Muscle of leg (tissue), 11 donors: ENCODE measurements around the gene DDX43. TPM values are rescaled to one million over a fixed set of nuclear protein-coding genes. Genes with fewer than 3 reads are reported as not detected.
"Not testable (repeated sequence)": the region's sequence is repeated elsewhere in the genome, so short reads cannot be mapped to it uniquely, and the experiment has no call there.

Experiments used
- DNase-seq: peaks from one replicate; pipeline ENCODE4 v3.0.0; 2013
- H3K27ac ChIP-seq: one replicate; pipeline ENCODE4 v1.5.1; 2013; ENCODE audit warnings: mild to moderate bottlenecking, low read length, control low read depth
- H3K27me3 ChIP-seq: one replicate; pipeline ENCODE4 v1.6.1; 2013; ENCODE audit warnings: low read length; ENCODE audit not compliant: control insufficient read depth, insufficient read depth
- H3K36me3 ChIP-seq: one replicate; pipeline ENCODE4 v1.6.1; 2013; ENCODE audit warnings: low read length; ENCODE audit not compliant: control insufficient read depth, insufficient read depth
- H3K4me1 ChIP-seq: one replicate; pipeline ENCODE4 v1.6.1; 2013; ENCODE audit warnings: low read length; ENCODE audit not compliant: control insufficient read depth, insufficient read depth
- H3K4me3 ChIP-seq: one replicate; pipeline ENCODE4 v1.5.1; 2013; ENCODE audit warnings: low read length, control low read depth
- H3K9me3 ChIP-seq: replicated peaks from 2 replicates; pipeline ENCODE4 v1.6.1; 2013; ENCODE audit warnings: low read depth, low read length; ENCODE audit not compliant: control insufficient read depth
- WGBS: methylation state at CpG from one replicate; pipeline ENCODE4 v1.1.5; 2013; ENCODE audit warnings: missing lambda C conversion rate; ENCODE audit not compliant: insufficient coverage; 5-methylcytosine and 5-hydroxymethylcytosine counted together
- polyA plus RNA-seq, 8 donors: library from polyadenylated mRNA; unstranded; fragments of 120-200 nt; gene quantifications; one replicate each; pipeline versions ENCODE4 v1.2.1 to v1.2.3, GENCODE V29; 2013; ENCODE audit warnings: inconsistent platforms in 1 of 8, low replicate concordance in 1 of 8; ENCODE audit not compliant: insufficient read length in 8 of 8, insufficient read depth in 1 of 8
- total RNA-seq: library from RNA; stranded (reverse); fragments of 120-200 nt; gene quantifications from one replicate; pipeline ENCODE4 v1.2.4, GENCODE V29; 2013

The DDX43 gene
- total and polyA plus RNA-seq, 9 donors: 0.23 to 0.81 (median 0.43) TPM

- Histone ChIP-seq H3K9me3 (no peaks in the 10 kb centered on the region), H3K27ac (no peak overlapping the region), H3K4me3 (peak overlapping the region; percentile 51), H3K4me1 (no peaks in the 10 kb centered on the region), H3K36me3 (no peaks in the 10 kb centered on the region), H3K27me3 (peaks cover 10% of the 10 kb centered on the region)
- 56% methylated on average over 2 of the region's 4 CpGs for WGBS
- no peak for DNase-seq
These were observed 6.2 kb upstream of the DDX43 start for GRCh38 chr6:73388433-73388799.

DNA sequence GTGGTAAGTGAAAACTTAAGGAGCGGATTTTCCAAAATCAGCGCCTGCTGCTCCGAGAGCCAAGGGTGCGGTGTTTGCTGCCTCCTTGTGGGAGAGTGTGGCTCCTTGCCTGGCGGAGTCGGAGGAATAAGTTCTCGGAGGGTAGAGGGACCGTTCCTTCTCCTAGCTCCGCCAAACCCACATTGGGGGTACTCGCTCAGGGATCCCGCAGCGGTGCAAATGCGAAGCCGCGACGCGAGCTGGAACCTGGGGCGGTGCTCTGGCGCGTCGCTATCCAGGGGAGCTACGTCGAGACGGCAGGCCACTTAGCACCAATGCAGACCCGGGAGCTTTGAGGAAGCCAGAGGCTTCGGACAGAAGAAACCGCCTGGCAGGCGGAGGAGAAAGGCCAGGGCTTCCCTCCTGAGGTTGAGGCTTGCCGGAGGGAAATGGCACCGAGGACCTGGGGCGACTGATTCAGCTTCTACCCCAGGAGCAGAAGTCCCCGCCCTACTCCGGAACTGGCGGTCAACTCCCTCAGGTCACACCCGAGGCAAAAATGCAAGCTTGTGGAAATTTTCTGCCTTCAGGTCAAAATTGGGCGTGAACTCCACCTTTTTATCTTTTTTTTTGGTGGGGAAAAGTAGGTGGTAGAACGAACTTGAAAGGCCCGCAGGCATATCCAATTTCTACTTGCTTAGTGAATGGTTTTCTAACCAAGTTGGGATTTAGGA is 5.7 kb upstream of the DDX43 start:
- Histone ChIP-seq H3K36me3 (no peaks in the 10 kb centered on the region), H3K27ac (no peak overlapping the region), H3K27me3 (peaks cover 10% of the 10 kb centered on the region), H3K9me3 (no peaks in the 10 kb centered on the region), H3K4me3 (peak overlapping the region; percentile 51), H3K4me1 (no peaks in the 10 kb centered on the region)
- DNase-seq: peak; percentile 51
- under 1% methylated on average over 28 of the region's 38 CpGs for WGBS

GRCh38 chr6:73389854-73390253 is 4.8 kb upstream of the DDX43 start:
- Histone ChIP-seq H3K4me3 (no peak overlapping the region), H3K9me3 (no peaks in the 10 kb centered on the region), H3K36me3 (no peaks in the 10 kb centered on the region), H3K27ac (no peak overlapping the region), H3K4me1 (no peaks in the 10 kb centered on the region), H3K27me3 (peaks cover 10% of the 10 kb centered on the region)
- 91% methylated on average over 4 of the region's 10 CpGs for WGBS
- DNase-seq: no peak

DNA sequence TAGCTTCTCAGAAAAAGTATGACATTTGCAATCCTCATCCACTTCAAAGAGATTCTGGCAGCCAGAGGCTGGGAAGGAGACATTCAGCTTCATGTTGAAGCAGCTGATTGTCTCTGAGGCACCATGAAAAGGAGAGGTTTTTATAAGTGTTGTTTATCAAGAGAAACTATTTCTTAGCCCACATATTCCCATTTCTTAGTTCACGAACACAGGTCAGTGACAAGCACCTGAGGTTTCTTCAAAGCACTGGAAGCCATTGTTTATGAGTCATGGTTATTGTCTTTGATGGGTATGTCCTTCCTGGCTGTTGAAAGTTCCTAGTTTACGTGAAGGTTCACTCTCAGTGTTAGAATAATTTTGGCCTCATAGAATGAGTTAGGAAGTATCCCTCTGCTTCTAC is 3.0 kb upstream of the DDX43 start:
- Histone ChIP-seq H3K27me3 (peaks cover 10% of the 10 kb centered on the region), H3K4me3 (no peak overlapping the region), H3K36me3 (no peaks in the 10 kb centered on the region), H3K4me1 (no peaks in the 10 kb centered on the region), H3K27ac (no peak overlapping the region), H3K9me3 (no peaks in the 10 kb centered on the region)
- WGBS: no CpG with 5 or more reads among the region's 2 CpGs
- no peak for DNase-seq

GRCh38 chr6:73392188-73392587 is 2.4 kb upstream of the DDX43 start:
- not testable (repeated sequence) for H3K9me3 ChIP-seq, H3K4me3 ChIP-seq, DNase-seq, H3K36me3 ChIP-seq, H3K4me1 ChIP-seq, H3K27ac ChIP-seq
- peaks cover 10% of the 10 kb centered on the region for H3K27me3 ChIP-seq
- WGBS: 40% methylated on average over 1 of the region's 4 CpGs

DNA sequence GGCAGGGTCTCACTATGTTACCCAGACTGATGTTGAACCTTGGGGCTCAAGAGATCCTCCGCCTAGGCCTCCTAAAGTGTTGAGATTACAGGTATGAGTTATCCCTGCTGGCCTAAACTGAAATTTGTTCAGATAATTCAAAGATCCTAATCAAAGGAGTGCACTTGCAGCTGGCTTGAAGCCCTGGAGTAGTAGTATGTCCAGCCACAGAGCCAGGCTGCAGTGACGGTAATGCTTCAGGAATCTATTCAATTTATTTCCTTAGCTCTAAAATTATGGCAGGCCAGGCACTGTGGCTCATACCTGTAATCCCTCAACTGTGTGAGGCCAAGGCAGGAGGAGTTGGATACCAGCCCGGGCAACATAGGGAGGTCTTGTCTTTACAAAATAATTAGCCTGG is 1.4 kb upstream of the DDX43 start:
- no peak overlapping the region for H3K4me3 ChIP-seq
- H3K36me3 ChIP-seq: no peaks in the 10 kb centered on the region
- no peaks in the 10 kb centered on the region for H3K4me1 ChIP-seq
- 87% methylated on average over 3 of the region's 3 CpGs for WGBS
- DNase-seq: no peak
- H3K27me3 ChIP-seq: peaks cover 6% of the 10 kb centered on the region
- no peaks in the 10 kb centered on the region for H3K9me3 ChIP-seq
- H3K27ac ChIP-seq: no peak overlapping the region

- no CpG with 5 or more reads among the region's 10 CpGs for WGBS
- H3K27ac ChIP-seq: no peak overlapping the region
- no peaks in the 10 kb centered on the region for H3K4me1 ChIP-seq
- no peaks in the 10 kb centered on the region for H3K36me3 ChIP-seq
- no peak for DNase-seq
- no peaks in the 10 kb centered on the region for H3K9me3 ChIP-seq
- H3K4me3 ChIP-seq: no peak overlapping the region
- no peaks in the 10 kb centered on the region for H3K27me3 ChIP-seq
These were observed 1.2 kb downstream of the DDX43 start for GRCh38 chr6:73395875-73396274.

DNA sequence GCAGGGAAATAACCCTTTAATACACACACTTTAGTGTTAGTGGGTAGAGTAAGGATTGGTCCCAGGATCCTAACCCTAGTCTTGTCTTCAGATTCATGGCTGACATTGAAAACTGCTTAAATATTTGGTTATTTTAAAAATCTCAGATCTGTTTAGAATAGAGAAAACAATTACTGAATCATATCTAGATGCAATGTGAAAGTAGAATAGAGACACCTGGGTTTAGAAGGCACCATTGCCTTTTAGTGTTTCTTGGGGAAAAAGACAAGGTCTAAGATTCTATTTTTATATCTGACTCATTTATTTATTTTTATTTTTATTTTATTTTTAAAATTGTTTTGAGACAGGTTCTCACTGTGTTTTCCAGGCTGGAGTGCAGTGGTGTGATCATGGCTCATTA is 6.0 kb downstream of the DDX43 start:
- H3K4me3 ChIP-seq: no peak overlapping the region
- no peak overlapping the region for H3K27ac ChIP-seq
- DNase-seq: no peak
- no peaks in the 10 kb centered on the region for H3K27me3 ChIP-seq
- H3K4me1 ChIP-seq: no peaks in the 10 kb centered on the region
- H3K36me3 ChIP-seq: no peaks in the 10 kb centered on the region
- no peaks in the 10 kb centered on the region for H3K9me3 ChIP-seq

DNA sequence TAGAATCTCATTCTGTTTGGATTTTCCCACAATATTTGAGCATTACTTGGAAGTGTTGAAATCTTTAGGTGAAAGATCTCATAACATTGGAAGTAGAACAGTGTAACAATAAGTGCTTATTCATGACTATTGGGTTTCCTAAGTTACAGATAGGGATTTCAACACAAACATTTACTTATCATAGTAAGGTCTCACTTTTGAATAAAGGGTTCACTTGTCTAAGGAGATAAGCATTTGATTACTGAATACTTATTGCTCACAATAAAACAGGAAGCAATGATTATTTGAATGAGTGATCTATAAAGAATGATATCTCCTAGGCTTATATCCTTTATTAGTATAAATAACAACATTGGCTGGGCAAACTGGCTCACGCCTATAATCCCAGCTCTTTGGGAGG is 14.8 kb downstream of the DDX43 start:
- no peak overlapping the region for H3K4me3 ChIP-seq
- H3K4me1 ChIP-seq: no peaks in the 10 kb centered on the region
- 100% methylated on average over 1 of the region's 1 CpG for WGBS
- DNase-seq: no peak
- no peaks in the 10 kb centered on the region for H3K36me3 ChIP-seq
- H3K27me3 ChIP-seq: no peaks in the 10 kb centered on the region
- no peaks in the 10 kb centered on the region for H3K9me3 ChIP-seq
- no peak overlapping the region for H3K27ac ChIP-seq

DNA sequence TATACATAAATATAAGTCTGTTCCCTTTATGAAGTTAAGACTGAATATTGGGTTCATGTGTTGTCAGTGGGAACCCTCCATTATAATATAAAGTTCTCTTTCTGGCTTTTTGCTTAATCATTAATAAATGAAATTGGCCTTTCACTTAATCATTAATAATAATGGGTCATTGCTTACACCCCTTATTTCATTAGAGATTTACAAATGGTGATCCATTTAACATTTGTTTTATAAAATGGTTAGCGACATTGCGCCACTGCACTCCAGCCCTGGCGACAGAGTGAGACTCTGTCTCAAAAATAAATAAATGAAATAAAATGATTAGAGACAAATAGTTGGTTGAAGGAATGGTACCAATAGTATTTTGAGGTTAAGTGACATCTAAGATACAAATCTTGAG is 18.5 kb downstream of the DDX43 start:
- no peak overlapping the region for H3K4me3 ChIP-seq
- no peak for DNase-seq
- no peaks in the 10 kb centered on the region for H3K27me3 ChIP-seq
- H3K4me1 ChIP-seq: no peaks in the 10 kb centered on the region
- H3K9me3 ChIP-seq: no peaks in the 10 kb centered on the region
- no peaks in the 10 kb centered on the region for H3K36me3 ChIP-seq
- no CpG with 5 or more reads among the region's 3 CpGs for WGBS
- H3K27ac ChIP-seq: no peak overlapping the region
